Measurements from ENCODE around the gene CIAO3. TPM values are rescaled to one million over a fixed set of nuclear protein-coding genes. Genes with fewer than 3 reads are reported as not detected.

Gene CIAO3
- total and polyA plus RNA-seq, 2 donors (not counting 1 experiment from before 2014, with no cell fraction given) = 59.4 to 68.4 TPM

DNA sequence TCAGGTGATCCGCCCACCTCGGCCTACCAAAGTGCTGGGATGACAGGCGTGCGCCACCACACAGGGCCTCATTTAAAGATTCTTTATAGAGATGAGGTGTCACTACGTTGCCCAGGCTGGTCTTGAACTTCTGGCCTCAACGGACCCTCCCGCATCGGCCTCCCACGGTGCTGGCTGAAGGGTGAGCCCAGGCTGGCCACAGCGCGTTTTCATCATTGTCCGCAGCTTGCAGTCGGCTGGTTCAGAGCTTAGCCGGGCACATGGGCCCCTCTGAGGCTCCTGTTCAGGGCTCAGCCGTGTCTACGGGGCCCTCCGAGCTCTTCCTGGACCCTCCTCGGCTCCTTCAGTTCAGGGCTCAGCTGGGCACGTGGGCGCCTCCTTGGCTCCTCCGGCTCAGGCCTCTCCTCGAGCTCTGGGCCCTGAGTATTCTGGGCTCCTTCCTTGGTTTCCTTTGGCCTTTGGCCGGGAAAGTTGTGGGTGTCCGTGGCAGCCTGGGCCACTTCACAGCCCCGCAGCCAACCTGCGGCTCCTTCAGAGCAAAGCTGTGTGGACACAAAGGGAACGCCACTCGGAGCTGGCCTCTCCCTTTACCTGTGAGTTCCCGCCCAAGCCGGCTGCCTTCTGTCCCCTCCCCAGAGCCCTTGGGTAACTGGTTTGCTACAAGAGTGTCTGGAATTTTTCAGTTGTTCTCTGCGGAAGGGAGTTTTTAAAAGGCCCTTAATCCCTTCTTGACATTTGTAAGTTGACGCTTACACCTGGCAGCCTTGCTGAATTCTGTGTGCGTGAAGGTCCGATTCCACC, 18.5 kb upstream of the CIAO3 start:
- 99% methylated on average over 31 of the region's 34 CpGs for WGBS (ENCODE audit: insufficient coverage)
- no peak overlapping the region for H3K27ac Mint-ChIP-seq
- H3K4me1 Mint-ChIP-seq = peaks cover 1% of the 10 kb centered on the region
- Histone ChIP-seq H3K4me1 (ENCODE audit: control insufficient read depth in 2 of 2, insufficient read depth in 2 of 2, low read length in 2 of 2) (peaks cover 4 to 6% of the 10 kb centered on the region in 2 donors), H4K20me1 (ENCODE audit: control insufficient read depth, insufficient read depth, low read length, poor library complexity, severe bottlenecking) (no peaks in the 10 kb centered on the region), H3K9ac (ENCODE audit: low read length) (no peak overlapping the region), H3K4me3 (ENCODE audit: control extremely low read depth in 1 of 5, extremely low read depth in 1 of 5, insufficient read depth in 1 of 5, low read depth in 2 of 5, low read length in 4 of 5) (no peak overlapping the region), H3K9me3 (ENCODE audit: control extremely low read depth in 1 of 3, control insufficient read depth in 2 of 3, insufficient read depth in 1 of 3, low read length in 2 of 3) (peaks cover 0 to 4% (median 0%) of the 10 kb centered on the region in 3 donors), H3K36me3 (replicated peaks in 1 of 2; ENCODE audit: control extremely low read depth in 1 of 2, control insufficient read depth in 1 of 2, extremely low read depth in 1 of 2, insufficient read depth in 2 of 2, low read length in 1 of 2) (no peaks in the 10 kb centered on the region), H3K4me2 (replicated peaks; ENCODE audit: low read depth, low read length, poor library complexity, severe bottlenecking) (no peak overlapping the region), H3K79me2 (ENCODE audit: control insufficient read depth, insufficient read depth, low read length) (no peaks in the 10 kb centered on the region), H2AFZ (ENCODE audit: insufficient read depth, low read depth, low read length, poor library complexity, severe bottlenecking) (no peak overlapping the region), H3K27me3 (replicated peaks in 1 of 4; ENCODE audit: control extremely low read depth in 1 of 4, control insufficient read depth in 3 of 4, insufficient read depth in 4 of 4, low read length in 3 of 4) (peaks cover 0 to 2% (median 0%) of the 10 kb centered on the region in 4 experiments), H3K27ac (ENCODE audit: low read length in 2 of 2) (no peak overlapping the region)
- TF ChIP-seq CTCF (IDR thresholded peaks at IDR 0.05) (no peak), EZH2 (IDR thresholded peaks at IDR 0.05; ENCODE audit: borderline replicate concordance, insufficient read depth, low read depth, low read length, poor library complexity, severe bottlenecking) (no peak)
- ChIA-PET POLR2A (no interaction called here), CTCF (no interaction called here)
- no peak for ATAC-seq (ENCODE audit: low read depth)
- no peak overlapping the region for H3K4me3 Mint-ChIP-seq
- intact Hi-C loops (cut with micrococcal nuclease) = no loop called here
- H3K27me3 Mint-ChIP-seq = peaks cover 14% of the 10 kb centered on the region
- peaks cover 3% of the 10 kb centered on the region for H3K9me3 Mint-ChIP-seq (ENCODE audit: insufficient read depth)
- DNase-seq = no peak

DNA sequence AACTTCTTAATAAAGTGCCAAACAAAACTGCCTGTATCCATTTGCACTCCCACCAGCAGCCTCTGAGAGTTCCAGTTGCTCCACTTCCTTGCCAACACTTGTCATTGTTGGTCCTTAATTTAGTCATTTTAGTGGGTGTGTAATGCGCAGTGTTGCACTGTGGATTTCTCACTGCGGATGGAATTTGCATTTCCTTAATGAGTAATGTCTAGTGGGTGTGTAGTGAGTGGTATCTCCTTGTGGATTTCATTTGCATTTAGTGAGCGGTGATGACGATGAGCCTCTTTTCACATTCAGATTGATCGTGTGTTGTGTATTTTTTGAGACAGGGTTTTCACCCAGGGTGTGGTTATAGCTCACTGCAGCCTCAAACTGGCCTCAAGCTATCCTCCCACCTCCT, 15.6 kb upstream of the CIAO3 start:
- Mint-ChIP-seq H3K27ac (no peak overlapping the region), H3K4me1 (peaks cover 1% of the 10 kb centered on the region), H3K9me3 (ENCODE audit: insufficient read depth) (peaks cover 3% of the 10 kb centered on the region), H3K27me3 (peaks cover 14% of the 10 kb centered on the region), H3K4me3 (no peak overlapping the region)
- H3K27me3 ChIP-seq (replicated peaks in 1 of 4; ENCODE audit: control extremely low read depth in 1 of 4, control insufficient read depth in 3 of 4, insufficient read depth in 4 of 4, low read length in 3 of 4) = peaks cover 0 to 2% (median 0%) of the 10 kb centered on the region in 4 experiments
- H3K4me3 ChIP-seq (ENCODE audit: control extremely low read depth in 1 of 5, extremely low read depth in 1 of 5, insufficient read depth in 1 of 5, low read depth in 2 of 5, low read length in 4 of 5) = no peak overlapping the region
- WGBS (ENCODE audit: insufficient coverage) = 76% methylated on average over 2 of the region's 5 CpGs
- H3K27ac ChIP-seq (ENCODE audit: low read length in 2 of 2) = no peak overlapping the region
- H4K20me1 ChIP-seq (ENCODE audit: control insufficient read depth, insufficient read depth, low read length, poor library complexity, severe bottlenecking) = no peaks in the 10 kb centered on the region
- intact Hi-C loops (cut with micrococcal nuclease) = no loop called here
- peaks cover 4 to 6% of the 10 kb centered on the region in 2 donors for H3K4me1 ChIP-seq (ENCODE audit: control insufficient read depth in 2 of 2, insufficient read depth in 2 of 2, low read length in 2 of 2)
- ChIA-PET CTCF (no interaction called here), POLR2A (no interaction called here)
- H3K9me3 ChIP-seq (ENCODE audit: control extremely low read depth in 1 of 3, control insufficient read depth in 2 of 3, insufficient read depth in 1 of 3, low read length in 2 of 3) = peaks cover 0 to 4% (median 0%) of the 10 kb centered on the region in 3 donors
- no peak overlapping the region for H2AFZ ChIP-seq (ENCODE audit: insufficient read depth, low read depth, low read length, poor library complexity, severe bottlenecking)
- no peaks in the 10 kb centered on the region for H3K79me2 ChIP-seq (ENCODE audit: control insufficient read depth, insufficient read depth, low read length)
- no peak overlapping the region for H3K9ac ChIP-seq (ENCODE audit: low read length)
- H3K36me3 ChIP-seq (replicated peaks in 1 of 2; ENCODE audit: control extremely low read depth in 1 of 2, control insufficient read depth in 1 of 2, extremely low read depth in 1 of 2, insufficient read depth in 2 of 2, low read length in 1 of 2) = no peaks in the 10 kb centered on the region
- H3K4me2 ChIP-seq (replicated peaks; ENCODE audit: low read depth, low read length, poor library complexity, severe bottlenecking) = no peak overlapping the region
- TF ChIP-seq CTCF (IDR thresholded peaks at IDR 0.05) (no peak), EZH2 (IDR thresholded peaks at IDR 0.05; ENCODE audit: borderline replicate concordance, insufficient read depth, low read depth, low read length, poor library complexity, severe bottlenecking) (no peak)
- DNase-seq (no peak), ATAC-seq (ENCODE audit: low read depth) (no peak)
